Epithelial cell of proximal tubule (primary cell): Measurements from ENCODE around the gene RALGPS1. TPM values are rescaled to one million over a fixed set of nuclear protein-coding genes. Genes with fewer than 3 reads are reported as not detected.

Source experiments
- DNase-seq: peaks from one replicate; pipeline ENCODE4 v3.0.0-alpha.2; 2011; ENCODE audit warnings: low read depth
- H3K4me3 ChIP-seq: 2 replicates; pipeline ENCODE4 v1.5.1; 2011; ENCODE audit warnings: low read depth, mild to moderate bottlenecking, low read length
- CTCF ChIP-seq: conservative IDR thresholded peaks from 2 replicates; pipeline ENCODE4 v1.5.1; 2012; ENCODE audit warnings: low read depth, mild to moderate bottlenecking, low read length
- total RNA-seq: library from RNA; depleted of rRNA; stranded (reverse); fragments of >200 nt; gene quantifications from 2 replicates; pipeline ENCODE4 v1.2.3, GENCODE V29; 2015

RALGPS1 gene
- total RNA-seq, 1 donor from 2014 or later: 4.0 TPM

- DNase-seq: no peak
- H3K4me3 ChIP-seq: no peak overlapping the region
- TF ChIP-seq CTCF: no peak
Measured at GRCh38 chr9:127185181-127185580, 270.6 kb downstream of the RALGPS1 start.

GRCh38 chr9:127185931-127186781 lies 271.6 kb downstream of the RALGPS1 start:
- DNase-seq: no peak
- no peak for TF ChIP-seq CTCF
- no peak overlapping the region for H3K4me3 ChIP-seq

- no peak overlapping the region for H3K4me3 ChIP-seq
- DNase-seq: no peak
- TF ChIP-seq CTCF: no peak
Measured at GRCh38 chr9:127186806-127187205, 272.2 kb downstream of the RALGPS1 start.

GRCh38 chr9:127187231-127187956 lies 272.8 kb downstream of the RALGPS1 start:
- TF ChIP-seq CTCF: no peak
- DNase-seq: peak; percentile 94
- no peak overlapping the region for H3K4me3 ChIP-seq

- no peak overlapping the region for H3K4me3 ChIP-seq
- no peak for TF ChIP-seq CTCF
- no peak for DNase-seq
Measured at GRCh38 chr9:127188396-127188795, 273.8 kb downstream of the RALGPS1 start.

GRCh38 chr9:127189628-127190027 lies 275.0 kb downstream of the RALGPS1 start:
- TF ChIP-seq CTCF: no peak
- DNase-seq: no peak
- no peak overlapping the region for H3K4me3 ChIP-seq
